HUES64 (cell line): ENCODE results near the gene TRIM62.
"Not testable (repeated sequence)": the region's sequence is repeated elsewhere in the genome, so short reads cannot be mapped to it uniquely, and the experiment has no call there.

Experiments
- H3K27ac ChIP-seq: 2 replicates; pipeline ENCODE4 v1.7.0; 2013; ENCODE audit warnings: low read depth, low read length, inconsistent platforms
- H3K27me3 ChIP-seq: 2 replicates; pipeline ENCODE4 v1.6.1; 2013; ENCODE audit warnings: mild to moderate bottlenecking, low read length; ENCODE audit not compliant: insufficient read depth
- H3K36me3 ChIP-seq: 2 replicates; pipeline ENCODE4 v1.6.1; 2013; ENCODE audit warnings: mild to moderate bottlenecking, low read length; ENCODE audit not compliant: insufficient read depth
- H3K4me1 ChIP-seq: 2 replicates; pipeline ENCODE4 v1.6.1; 2013; ENCODE audit warnings: mild to moderate bottlenecking, low read length, moderate library complexity; ENCODE audit not compliant: insufficient read depth
- H3K4me3 ChIP-seq: 2 replicates; pipeline ENCODE4 v1.5.1; 2013; ENCODE audit warnings: mild to moderate bottlenecking, low read length, moderate library complexity
- H3K9ac ChIP-seq: 2 replicates; pipeline ENCODE4 v1.6.1; 2013; ENCODE audit warnings: mild to moderate bottlenecking, low read depth, low read length
- H3K9me3 ChIP-seq: 2 replicates; pipeline ENCODE4 v1.6.1; 2013; ENCODE audit warnings: low read depth, low read length; ENCODE audit not compliant: insufficient read depth
- WGBS: fragments of 150-250, 120-280 bp; methylation state at CpG from one replicate; pipeline ENCODE4 v1.1.7; 2013; ENCODE audit warnings: missing lambda C conversion rate; 5-methylcytosine and 5-hydroxymethylcytosine counted together

TRIM62 gene

DNA sequence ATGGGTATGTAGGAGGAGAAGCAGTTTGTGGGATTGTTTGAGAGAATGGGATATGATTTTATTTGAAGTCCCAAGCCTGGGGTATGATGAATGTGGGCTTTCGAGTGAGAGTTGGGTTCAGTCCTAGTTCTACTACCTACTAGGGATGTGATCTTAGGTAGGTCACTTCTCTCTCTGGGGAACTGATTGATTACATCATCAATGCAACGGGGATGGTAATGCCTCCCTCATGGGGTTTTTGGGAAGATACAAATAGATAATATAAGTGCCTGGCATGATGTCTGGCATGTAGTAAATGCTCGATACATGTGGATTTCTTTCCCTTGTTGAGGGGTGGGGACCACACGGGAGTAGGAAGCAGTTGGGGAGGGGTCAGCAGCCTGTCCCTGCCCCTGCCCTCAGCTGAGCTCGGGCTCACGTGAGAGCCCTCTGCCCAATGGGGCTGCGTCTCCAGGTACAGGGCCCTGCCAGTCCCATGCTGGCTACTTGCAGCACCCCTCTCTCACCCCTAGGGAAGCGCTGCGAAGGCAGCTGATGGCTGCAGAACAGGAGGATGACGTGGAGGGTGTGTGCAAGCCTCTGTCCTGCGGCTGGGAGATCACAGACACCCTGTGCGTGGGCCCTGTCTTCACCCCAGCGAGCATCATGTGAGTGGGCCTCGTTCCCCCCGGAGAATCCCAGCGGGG is 62.2 kb downstream of the TRIM62 start:
- Histone ChIP-seq H3K4me3 (no peak overlapping the region), H3K9ac (no peak overlapping the region), H3K36me3 (no peaks in the 10 kb centered on the region), H3K27me3 (no peaks in the 10 kb centered on the region; the same call in 1 of the 2 replicates), H3K4me1 (no peaks in the 10 kb centered on the region), H3K9me3 (no peaks in the 10 kb centered on the region), H3K27ac (no peak overlapping the region)
- 81% methylated on average over 16 of the region's 16 CpGs for WGBS

DNA sequence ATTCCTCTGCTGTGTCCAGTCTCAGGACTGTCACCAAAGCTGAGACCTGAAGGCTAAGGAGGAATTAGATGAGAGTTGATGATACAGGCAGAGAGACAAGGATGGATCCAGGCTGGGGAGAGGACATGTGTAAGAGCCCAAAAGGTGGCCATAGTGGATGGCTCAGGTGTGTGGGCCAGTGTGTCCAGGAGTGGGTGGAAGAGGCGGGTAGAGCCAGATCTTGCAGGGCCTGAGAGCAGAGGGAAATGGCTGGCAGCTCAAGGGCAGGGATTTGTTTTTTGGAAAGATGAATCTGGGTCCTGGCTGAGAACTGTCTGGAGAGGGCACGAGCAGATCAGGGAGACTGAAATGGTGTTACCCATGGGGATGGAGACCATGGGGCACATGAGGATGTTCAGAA is 62.8 kb downstream of the TRIM62 start:
- Histone ChIP-seq H3K27ac (no peak overlapping the region), H3K27me3 (no peaks in the 10 kb centered on the region; the same call in 1 of the 2 replicates), H3K9ac (no peak overlapping the region), H3K4me3 (no peak overlapping the region), H3K9me3 (no peaks in the 10 kb centered on the region), H3K4me1 (no peaks in the 10 kb centered on the region), H3K36me3 (no peaks in the 10 kb centered on the region)
- 84% methylated on average over 2 of the region's 2 CpGs for WGBS

DNA sequence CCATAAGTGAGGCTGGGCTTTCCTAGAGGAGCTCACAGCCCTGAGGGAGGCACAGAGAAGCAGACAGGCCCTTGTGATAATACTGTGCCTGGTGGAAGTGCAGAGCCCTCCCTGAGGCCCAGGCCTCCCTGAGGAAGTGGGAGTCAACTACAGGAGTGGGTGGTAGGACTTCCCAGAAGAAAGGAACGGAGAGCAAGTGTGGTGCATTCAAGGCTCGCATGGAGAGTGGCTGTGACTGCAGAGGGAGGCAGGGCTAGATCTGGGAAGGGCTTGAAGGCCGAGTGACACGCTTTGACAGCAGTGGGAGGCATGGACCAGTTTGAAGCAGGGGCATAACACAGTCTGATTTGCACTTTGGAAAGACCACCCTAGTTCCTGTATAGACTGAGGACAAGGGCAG is 63.6 kb downstream of the TRIM62 start:
- Histone ChIP-seq H3K9me3 (no peaks in the 10 kb centered on the region), H3K27me3 (no peaks in the 10 kb centered on the region; the same call in 1 of the 2 replicates), H3K9ac (no peak overlapping the region), H3K4me1 (no peaks in the 10 kb centered on the region), H3K27ac (no peak overlapping the region), H3K4me3 (no peak overlapping the region), H3K36me3 (no peaks in the 10 kb centered on the region)
- 84% methylated on average over 4 of the region's 4 CpGs for WGBS

DNA sequence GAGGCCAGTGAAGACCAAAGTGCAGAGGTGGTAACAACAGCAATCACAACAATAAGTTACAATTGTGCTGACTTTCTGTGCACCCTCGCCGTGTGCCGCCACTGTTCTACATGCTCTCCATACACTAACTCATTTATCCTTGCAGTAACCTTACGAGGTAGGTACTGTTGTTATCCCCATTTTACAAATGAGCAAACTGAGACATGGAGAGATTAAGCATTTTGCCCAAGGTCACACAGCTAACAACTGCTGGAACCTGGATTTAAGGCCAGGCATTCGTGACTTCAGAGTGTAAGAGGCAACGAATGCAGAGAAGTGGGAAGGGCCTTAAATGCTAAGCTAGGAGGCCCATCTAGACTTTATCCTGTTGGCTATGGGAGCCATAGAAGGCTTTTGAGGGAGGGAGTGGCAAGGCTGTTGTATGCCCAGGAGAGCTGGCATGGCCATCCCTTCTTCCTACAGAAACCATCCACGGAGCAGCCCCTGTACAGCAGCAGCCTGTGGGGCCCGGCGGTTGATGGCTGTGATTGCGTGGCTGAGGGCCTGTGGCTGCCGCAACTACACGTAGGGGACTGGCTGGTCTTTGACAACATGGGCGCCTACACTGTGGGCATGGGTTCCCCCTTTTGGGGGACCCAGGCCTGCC is 64.3 kb downstream of the TRIM62 start:
- Histone ChIP-seq H3K9me3 (no peaks in the 10 kb centered on the region), H3K9ac (no peak overlapping the region), H3K27me3 (no peaks in the 10 kb centered on the region; the same call in 1 of the 2 replicates), H3K27ac (no peak overlapping the region), H3K36me3 (no peaks in the 10 kb centered on the region), H3K4me3 (no peak overlapping the region), H3K4me1 (no peaks in the 10 kb centered on the region)
- 96% methylated on average over 13 of the region's 13 CpGs for WGBS

DNA sequence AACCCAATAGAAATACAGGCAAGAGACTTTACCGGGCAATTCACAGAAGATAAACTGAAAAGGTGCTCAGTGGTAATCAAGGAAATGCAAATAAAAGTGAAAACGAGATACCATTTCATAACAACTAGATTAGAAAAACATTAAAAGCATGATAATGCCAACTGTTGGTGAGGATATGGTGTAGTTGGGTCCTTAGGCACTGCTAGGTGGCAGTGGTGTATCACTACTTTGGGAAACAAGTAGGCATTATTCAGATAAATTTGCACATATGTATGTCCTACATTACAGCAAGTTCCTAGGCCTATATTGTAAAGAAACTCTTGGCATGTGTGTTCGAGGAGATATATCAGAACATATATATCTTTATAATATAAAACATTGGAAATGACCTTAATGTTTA is 69.9 kb downstream of the TRIM62 start:
- 80% methylated on average over 1 of the region's 3 CpGs for WGBS
- Histone ChIP-seq H3K4me1 (no peaks in the 10 kb centered on the region), H3K36me3 (no peaks in the 10 kb centered on the region), H3K9ac (no peak overlapping the region), H3K27ac (no peak overlapping the region), H3K9me3 (peaks cover 4% of the 10 kb centered on the region; the same call in 1 of the 2 replicates), H3K27me3 (no peaks in the 10 kb centered on the region), H3K4me3 (no peak overlapping the region)

DNA sequence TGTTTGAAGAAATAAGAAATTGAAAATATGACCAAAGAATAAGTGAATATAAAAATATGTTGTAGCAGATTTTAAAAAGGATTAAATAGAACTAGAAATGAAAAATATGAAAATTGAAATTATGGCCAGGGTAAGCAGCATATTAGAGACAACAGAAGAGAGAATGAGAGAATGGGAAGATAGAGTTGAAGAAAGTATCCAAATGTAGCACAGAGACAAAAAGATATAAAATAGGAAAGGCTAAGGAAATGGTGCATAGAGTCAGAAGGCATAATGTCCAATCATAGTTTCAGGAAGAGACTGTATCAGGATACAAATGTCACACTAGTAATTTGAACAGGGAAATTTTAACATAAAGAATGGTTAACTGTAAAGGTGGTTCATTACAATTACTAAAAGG is 71.4 kb downstream of the TRIM62 start:
- Histone ChIP-seq H3K36me3 (no peaks in the 10 kb centered on the region), H3K9ac (no peak overlapping the region), H3K27ac (no peak overlapping the region), H3K4me3 (no peak overlapping the region), H3K9me3 (peaks cover 4% of the 10 kb centered on the region; the same call in 1 of the 2 replicates), H3K4me1 (no peaks in the 10 kb centered on the region), H3K27me3 (no peaks in the 10 kb centered on the region)

DNA sequence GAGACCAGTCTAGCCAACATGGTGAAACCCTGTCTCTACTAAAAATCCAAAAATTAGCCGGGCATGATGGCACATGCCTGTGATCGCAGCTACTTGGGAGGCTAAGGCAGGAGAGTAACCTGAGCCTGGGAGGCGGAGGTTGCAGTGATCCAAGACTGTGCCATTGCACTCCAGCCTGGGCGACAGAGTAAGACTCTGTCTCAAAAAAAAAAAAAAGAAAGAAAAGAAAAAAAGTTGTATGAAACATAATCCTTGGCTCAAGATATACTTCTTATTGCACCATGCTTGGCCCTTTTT is 81.8 kb downstream of the TRIM62 start:
- H3K9ac ChIP-seq, H3K27me3 ChIP-seq, H3K36me3 ChIP-seq, H3K4me1 ChIP-seq, H3K9me3 ChIP-seq, H3K27ac ChIP-seq, H3K4me3 ChIP-seq: not testable (repeated sequence)
- WGBS, result 95% methylated on average over 4 of the region's 4 CpGs

DNA sequence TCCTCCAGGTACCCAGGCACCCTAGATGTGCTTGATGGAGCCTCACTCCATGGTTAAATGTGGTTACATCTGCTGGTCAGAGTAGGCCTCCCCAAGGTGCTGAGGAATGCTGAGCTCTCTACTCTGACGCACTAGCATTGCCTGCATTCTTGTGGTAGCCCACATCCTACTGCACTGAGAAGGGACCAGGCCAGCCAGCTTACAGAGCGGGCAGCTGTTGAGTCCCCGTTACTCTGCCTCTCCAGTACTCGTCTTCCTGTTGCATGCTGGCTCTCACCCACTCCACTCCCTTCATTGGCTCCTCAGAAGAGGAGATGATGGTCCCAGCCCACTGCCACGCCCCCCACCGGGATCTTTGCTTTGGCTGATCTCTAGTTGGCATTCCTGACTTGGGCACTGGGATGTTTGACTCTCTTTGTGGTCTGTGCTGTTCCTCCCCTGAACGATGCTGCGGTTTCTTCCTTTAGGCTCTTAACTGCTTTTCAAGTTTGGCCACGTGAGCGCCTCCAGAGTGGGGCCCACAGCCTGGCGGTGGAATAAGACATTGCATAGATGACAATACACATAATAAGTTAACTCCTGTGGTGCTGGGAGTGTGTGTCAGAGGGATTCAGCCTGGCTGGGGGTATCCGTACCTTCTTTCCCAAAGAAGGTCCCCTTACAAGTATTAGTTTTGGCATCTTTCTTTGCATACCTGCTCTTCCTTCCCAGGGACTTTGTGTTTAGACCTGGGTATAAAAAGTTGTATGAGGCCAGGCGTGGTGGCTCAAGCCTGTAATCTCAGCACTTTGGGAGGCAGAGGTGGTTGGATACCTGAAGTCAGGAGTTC is 82.3 kb downstream of the TRIM62 start:
- Histone ChIP-seq H3K27ac (peak overlapping the region; percentile 37), H3K36me3 (no peaks in the 10 kb centered on the region), H3K27me3 (no peaks in the 10 kb centered on the region), H3K9ac (no peak overlapping the region), H3K9me3 (no peaks in the 10 kb centered on the region), H3K4me1 (no peaks in the 10 kb centered on the region), H3K4me3 (no peak overlapping the region)
- 79% methylated on average over 13 of the region's 13 CpGs for WGBS

DNA sequence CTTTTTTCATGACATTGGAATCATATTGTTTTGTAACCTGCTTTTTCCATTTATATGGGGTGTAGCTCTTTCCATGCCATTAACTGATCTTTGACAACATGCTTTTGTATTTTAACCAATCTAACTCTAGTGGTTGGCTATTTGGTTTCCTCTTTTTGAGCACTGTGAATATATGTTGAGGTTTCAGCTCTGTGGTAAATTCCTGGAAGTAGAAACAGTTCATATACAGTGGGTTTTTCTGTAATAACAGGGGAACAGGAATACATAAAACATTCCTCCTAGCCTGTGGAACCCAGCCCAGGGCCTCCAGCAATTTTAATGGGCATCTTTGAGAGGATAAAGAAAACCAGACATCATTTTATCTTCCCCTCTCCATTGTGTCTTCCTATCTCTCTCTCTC is 83.5 kb downstream of the TRIM62 start:
- Histone ChIP-seq H3K27me3 (no peaks in the 10 kb centered on the region), H3K4me3 (no peak overlapping the region), H3K27ac (no peak overlapping the region), H3K36me3 (no peaks in the 10 kb centered on the region), H3K4me1 (no peaks in the 10 kb centered on the region), H3K9ac (no peak overlapping the region), H3K9me3 (no peaks in the 10 kb centered on the region)

DNA sequence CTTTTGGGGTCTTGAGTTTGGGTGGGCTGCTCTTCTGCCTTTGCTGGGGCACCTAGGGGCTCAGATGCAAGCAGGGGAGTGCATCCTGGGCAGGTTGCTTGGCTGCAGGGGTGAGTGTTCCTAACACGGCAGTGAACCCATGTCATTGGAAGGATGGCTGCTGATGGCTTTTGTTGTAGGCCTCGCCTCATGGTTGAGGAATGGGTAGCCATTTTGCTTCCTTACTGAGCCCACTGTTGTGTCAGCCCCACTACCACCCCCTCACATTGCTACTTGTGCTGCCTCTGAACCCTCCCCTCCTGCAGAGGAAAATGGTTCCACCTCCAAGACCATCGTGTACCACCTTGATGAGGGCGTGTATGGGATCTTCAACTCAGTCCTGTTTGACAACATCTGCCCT is 84.1 kb downstream of the TRIM62 start:
- WGBS, result 89% methylated on average over 4 of the region's 4 CpGs
- H3K9me3 ChIP-seq, result no peaks in the 10 kb centered on the region
- H3K27ac ChIP-seq, result no peak overlapping the region
- no peak overlapping the region for H3K9ac ChIP-seq
- no peaks in the 10 kb centered on the region for H3K4me1 ChIP-seq
- no peaks in the 10 kb centered on the region for H3K27me3 ChIP-seq
- no peaks in the 10 kb centered on the region for H3K36me3 ChIP-seq
- H3K4me3 ChIP-seq, result no peak overlapping the region

DNA sequence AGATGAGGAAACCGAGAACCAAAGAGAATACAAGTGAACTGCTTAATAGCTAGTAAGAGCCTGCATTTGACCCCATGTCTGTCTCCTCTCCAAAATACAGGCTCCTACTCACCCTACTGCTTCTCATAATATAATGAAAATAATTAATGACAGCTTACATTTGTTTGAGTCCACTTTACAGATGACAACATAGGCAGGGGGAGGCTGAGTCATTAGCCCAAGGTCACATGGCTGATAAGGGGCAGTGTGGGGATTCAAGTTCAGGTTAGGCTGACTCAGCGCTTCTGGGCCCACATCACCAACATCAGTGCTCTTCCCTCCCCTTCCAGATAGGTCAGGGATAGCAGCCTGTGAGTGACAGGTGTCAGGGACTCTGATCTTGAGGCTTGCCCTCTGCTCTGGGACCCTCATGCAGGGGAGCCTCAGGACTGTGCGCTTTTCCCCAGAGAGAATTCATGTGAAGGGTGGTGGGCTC is 84.7 kb downstream of the TRIM62 start:
- Histone ChIP-seq H3K9ac (no peak overlapping the region), H3K36me3 (no peaks in the 10 kb centered on the region), H3K4me3 (no peak overlapping the region), H3K27ac (no peak overlapping the region), H3K4me1 (no peaks in the 10 kb centered on the region), H3K27me3 (no peaks in the 10 kb centered on the region), H3K9me3 (no peaks in the 10 kb centered on the region)
- 96% methylated on average over 3 of the region's 3 CpGs for WGBS
